Skin epidermis (tissue), 12 donors: ENCODE measurements around the gene SYT5.
A peak's percentile ranks its signal among the peaks of the same experiment; 100 is the strongest.
"Not testable (repeated sequence)": the region's sequence is repeated elsewhere in the genome, so short reads cannot be mapped to it uniquely, and the experiment has no call there.

Experiments
- H3K27ac ChIP-seq, 21 experiments: fragments of 200-600 bp; sonication (generic) in 11 of 21; one replicate each; pipeline ENCODE4 v1.5.0; 2020; ENCODE audit warnings: mild to moderate bottlenecking in 3 of 21, inconsistent platforms in 2 of 21, moderate library complexity in 2 of 21
- H3K4me3 ChIP-seq, 7 experiments: fragments of 200-600 bp; sonication (generic) in 2 of 7; one replicate each; pipeline ENCODE4 v1.5.0; 2020; ENCODE audit warnings: inconsistent platforms in 2 of 7, mild to moderate bottlenecking in 2 of 7, moderate library complexity in 1 of 7

SYT5 gene

DNA sequence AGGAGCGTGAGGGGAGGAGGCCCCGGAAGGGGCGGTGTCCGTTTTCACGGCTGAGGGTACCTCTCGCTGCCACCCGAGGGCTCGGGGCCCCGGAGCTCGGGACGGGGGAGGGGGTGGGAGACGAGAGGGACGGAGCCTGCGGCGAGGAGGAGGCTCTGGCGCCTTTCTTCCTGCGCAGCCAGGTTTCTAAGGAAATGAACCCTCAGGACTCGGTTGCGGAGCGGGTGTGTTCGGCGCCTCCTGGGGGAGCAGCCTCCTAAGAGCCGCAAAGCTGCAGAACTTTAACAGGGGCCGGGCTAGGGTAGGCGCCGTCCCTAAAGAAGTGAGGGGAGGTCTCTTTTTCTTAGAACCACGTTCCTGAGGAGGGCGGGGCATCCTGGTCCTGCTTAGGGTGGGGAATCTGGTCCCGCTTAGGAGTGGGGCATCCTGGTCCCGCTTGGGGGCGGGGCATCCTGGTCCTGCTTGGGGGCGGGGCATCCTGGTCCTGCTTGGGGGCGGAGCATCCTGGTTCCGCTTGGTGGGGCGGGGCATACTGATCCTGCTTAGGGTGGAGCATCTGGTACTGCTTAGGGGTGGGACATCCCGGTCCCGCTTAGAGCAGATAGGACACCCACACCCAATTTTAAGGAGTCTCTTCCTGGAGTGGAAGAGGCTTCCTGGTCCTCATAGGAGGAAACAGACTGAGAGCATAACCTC is 6.2 kb downstream of the SYT5 start:
- H3K4me3 ChIP-seq = peak overlapping the region in 6 of 7 experiments; percentile 3 to 31 (median 24)
- no peak overlapping the region for H3K27ac ChIP-seq

DNA sequence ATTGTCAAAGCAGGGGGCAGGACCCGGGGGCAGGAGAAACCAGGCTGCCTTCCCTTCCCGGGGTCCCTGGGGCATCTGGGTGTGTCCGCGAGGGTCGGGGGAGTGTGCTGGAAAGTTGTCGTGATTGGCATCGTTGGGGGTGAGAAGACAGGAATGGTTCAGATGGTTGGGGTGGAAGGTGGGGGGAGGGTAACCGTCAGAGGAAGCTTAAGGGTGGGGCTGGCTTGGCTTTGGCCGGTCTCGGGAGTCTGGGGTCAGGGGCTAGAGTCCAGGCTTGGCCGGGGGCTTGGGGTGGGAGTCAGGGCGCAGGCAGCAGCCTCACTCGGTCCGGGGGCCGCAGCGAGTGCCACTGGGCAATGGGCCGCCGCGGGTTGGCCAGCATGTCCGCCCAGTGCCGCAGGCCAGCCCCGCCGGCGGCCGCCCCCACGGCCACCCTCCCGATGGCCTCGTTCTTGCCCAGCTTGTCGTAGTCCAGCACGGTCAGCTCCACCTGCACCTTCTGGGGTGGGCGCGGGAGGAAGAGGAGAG is 6.8 kb downstream of the SYT5 start:
- H3K27ac ChIP-seq = no peak overlapping the region

DNA sequence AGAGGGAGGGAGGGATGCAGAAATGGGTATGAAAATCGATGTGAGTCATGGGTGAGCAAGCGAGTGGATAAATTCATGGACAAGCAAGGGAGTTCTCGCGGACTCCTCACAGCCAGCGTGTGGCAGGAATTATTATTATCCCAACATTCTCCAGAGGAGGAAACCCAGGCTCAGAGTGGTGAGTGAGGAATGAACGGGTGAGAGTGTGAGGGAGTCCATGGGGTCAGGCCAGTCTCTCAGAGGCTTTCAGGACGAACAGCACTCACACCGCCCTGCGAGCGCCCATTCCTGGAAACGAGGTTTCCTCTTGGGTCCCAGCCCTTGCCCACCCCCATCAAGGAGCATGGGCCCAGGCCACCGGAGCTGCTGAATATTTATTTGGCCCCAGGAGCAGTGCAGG is 7.3 kb downstream of the SYT5 start:
- Histone ChIP-seq H3K4me3 (no peak overlapping the region), H3K27ac (no peak overlapping the region)

More for the DNA sequence above, 6.8 kb downstream of the SYT5 start:
- peak overlapping the region in 6 of 7 experiments; percentile 3 to 31 (median 24) for H3K4me3 ChIP-seq

DNA sequence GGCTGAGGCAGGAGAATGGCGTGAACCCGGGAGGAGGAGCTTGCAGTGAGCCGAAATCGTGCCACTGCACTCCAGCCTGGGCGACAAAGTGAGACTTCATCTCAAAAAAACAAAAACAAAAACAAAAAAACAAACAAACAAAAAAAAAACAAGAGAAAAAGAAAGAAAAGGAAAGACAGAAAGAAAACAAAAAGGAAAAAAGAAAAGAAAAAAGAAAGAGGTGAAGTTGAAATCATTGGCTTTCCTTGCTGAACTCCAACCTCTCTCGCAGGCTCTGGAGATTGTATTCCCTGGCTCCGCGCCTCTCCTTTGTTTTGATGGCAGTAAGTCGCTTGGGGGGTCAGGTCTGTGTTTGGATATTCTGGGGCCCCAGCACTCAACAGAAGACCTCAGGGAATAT is 7.8 kb downstream of the SYT5 start:
- H3K4me3 ChIP-seq, H3K27ac ChIP-seq: not testable (repeated sequence)

DNA sequence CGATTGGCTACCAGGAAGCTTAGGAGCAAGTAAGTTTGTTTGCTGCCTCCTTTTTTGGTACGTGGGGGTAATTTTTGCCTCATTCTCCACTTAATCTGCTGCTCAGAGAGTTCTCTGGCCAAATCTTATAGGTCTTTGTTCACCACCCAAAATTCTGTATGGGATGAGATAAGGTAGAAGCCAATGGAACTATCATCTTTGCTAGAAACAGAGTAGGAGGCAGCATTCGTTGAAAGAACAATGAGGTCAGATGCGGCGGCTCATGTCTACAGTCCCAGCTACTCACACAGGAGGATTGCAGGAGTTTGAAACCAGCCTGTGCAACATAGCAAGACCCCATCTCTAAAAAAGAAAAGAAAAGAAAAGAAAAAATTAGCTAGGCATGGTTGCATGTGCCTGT is 8.6 kb downstream of the SYT5 start:
- H3K27ac ChIP-seq = no peak overlapping the region

DNA sequence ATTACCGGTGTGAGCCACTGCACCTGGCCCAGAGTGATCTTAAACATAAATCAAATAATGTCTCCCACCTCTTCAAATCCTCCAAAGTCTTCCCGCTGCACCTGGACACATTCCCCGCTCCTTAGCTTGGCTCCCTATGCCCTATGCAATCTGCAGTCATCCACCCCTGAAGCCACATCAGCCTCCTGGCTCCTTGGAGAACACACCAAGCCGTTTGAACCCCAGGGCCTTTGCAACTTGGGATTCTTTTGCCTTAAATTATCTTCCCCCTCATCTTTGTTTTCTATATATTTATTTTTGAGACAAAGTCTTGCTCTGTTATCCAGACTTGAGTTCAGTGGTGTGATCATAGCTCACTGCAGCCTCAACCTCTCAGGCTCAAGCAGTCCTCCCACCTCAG is 11.0 kb downstream of the SYT5 start:
- Histone ChIP-seq H3K27ac (no peak overlapping the region), H3K4me3 (no peak overlapping the region)

More for the DNA sequence above, 8.6 kb downstream of the SYT5 start:
- H3K4me3 ChIP-seq = no peak overlapping the region

DNA sequence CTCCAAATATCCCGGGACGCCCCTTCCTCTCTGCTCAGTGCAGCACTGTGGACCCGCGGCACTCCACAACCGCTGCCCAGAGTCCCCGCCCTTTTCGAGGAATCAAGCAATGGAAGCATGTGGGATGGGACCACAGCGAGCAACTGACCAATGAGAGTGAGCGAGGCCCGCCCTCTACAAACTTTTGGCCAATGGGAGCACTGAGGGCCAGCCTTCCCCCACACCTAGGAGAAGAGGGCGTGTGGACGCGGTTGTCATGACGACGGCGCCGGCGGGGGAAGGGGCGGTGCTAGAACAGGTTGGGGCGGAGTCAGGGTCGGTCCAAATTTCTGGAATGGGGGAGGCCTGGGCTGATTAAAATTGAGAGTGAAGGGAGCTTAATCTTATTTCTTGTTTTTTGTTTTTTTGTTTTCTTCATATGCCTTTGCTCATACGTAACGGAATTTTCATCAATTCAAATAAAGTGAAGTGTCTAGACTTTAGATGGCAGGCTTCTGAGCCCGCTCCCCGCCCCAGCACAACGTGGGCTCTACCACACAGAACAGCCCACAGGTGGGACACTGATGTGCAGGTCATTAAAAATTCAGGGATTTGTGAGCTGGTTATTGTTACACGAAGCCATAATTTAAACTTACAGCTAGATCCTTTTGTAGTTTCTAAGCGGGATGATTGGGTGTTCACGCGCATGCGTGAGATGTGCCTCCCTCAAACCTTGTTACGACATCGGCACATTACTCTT is 13.4 kb downstream of the SYT5 start, which contains the start of gene DNAAF3:
TSS of gene DNAAF3 (minus strand) at position 84 of the 739 bp plus-strand sequence. CDS start 200 bp downstream, outside the sequence.
- H3K27ac ChIP-seq = peak within 1 kb of the TSS in 2 of 21 experiments; percentile 38 to 49
- H3K4me3 ChIP-seq = peak within 1 kb of the TSS; percentile 18 to 45 (median 40)

DNA sequence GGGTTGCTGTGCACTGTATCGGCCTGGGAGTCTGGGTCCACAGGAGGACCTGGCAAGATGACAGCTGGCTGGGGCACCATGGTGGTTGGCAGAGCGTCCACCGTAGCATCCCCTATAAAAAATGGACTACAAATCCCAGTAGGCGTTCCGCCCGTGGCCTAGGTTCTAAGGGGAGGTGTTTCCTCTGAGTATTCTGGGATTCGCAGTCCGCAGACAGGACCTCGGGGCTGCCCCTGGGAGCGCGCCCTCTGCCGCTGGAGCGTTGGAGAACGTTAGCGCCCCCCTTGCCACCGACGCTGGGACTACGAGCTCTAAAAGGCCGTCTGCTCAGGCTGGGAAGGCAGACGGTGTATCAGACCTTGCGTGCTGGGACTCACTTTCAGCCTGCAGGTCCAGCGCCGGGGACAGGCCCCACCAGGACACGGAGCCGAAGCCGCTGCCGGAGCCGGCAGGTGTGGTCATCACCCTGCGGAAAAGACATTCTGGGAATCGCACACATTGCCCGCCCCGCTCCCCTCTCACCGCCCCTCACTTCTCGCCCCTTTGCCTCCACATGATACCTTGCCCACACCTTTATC is 14.0 kb downstream of the SYT5 start:
- no peak overlapping the region for H3K27ac ChIP-seq
- H3K4me3 ChIP-seq = peak overlapping the region; percentile 18 to 45 (median 40)

DNA sequence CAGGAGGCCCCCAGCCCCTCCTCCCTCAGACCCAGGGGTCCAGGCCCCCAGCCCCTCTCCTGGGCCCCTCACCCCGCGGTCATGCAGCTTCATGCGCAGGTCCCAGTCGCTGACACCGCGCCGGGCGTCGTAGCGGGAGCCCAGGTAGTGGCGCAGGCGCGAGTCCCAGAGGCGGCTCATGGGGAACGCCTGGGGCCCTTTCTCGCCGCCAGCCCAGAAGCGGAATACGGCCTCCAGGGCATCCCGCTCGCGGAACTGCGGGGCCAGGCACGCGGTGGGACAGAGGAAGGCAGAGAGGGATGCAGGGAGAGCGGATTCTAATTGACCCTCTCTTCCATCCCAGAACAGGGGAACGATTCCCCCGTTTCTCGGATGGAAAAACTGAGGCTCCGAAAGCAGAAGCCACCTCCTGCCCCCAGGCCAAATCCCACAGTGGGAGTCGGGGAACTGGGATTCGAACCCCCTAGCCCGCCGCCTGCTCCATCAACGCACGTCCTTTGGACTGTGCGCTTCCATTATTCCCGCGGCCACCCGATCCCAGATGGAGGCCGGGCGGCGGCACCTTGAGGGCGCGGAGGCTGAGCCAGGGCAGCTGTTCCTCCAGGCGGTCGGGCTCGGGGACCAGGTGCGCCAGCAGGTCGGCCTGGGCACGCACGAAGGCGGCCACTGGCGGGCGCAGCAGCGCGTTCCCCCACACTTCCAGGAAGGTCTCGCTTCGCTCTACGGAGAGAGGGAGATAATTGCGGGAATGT is 18.3 kb downstream of the SYT5 start:
- no peak overlapping the region for H3K27ac ChIP-seq
- H3K4me3 ChIP-seq = no peak overlapping the region

DNA sequence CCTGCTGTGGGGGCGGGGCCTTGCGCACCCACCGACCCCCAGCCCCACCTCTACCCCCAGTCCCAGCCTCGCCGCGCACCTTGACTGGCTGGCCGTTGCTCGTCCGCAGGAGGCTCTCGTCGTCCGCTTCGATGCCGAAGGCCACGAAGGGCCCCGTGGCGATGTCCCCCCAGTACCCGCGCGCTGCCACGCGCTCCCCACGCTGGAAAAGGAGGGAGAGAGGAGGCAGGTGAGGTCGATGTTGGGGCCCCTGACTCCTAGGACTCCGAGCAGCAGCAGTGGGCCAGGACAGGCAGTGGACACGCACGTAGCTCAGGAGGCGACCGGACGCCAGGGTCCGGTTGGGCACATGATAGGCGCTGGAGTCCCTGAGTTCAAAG is 19.1 kb downstream of the SYT5 start:
- Histone ChIP-seq H3K27ac (no peak overlapping the region), H3K4me3 (no peak overlapping the region)

DNA sequence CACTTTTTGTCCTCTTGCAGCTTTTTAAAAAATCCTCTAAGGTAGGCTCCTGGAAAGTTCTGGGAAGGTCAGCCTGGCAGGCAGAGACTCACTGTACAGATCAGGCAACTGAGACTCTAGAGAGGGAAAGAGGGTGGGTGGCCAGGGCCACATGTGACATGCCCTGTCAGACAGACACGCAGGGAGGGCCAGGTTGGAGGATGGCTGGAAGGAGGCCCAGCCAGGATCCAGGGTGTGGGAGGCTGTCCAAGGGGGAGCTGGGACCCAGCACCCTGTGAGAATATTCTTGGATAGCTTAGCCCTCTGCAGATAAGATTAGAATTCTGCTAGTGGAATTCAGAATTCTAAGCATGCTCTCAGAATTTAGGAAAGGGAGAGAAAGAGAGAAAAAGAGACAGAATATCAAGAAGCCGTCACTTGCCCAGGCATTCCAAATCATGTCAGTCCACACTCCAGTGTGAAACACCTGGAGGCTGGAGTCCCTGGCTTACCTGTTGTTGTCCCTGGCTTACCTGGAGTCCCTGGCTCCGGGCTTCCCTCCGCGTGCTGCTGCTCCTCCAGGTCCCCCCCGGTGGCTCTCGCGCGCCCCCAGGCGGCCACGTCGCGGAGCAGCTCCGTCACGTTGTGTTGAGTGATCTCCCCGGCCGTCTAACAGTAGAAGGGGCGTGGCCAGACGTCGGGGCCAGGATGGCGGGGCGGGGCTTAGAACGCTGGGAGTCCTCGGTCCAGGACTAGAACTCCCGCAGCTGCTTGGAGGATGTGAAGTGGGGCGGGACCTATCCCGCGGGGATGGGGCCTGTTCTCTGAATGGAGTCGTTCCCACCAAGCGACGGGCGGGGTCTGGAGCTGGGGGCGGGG is 19.7 kb downstream of the SYT5 start:
- Histone ChIP-seq H3K4me3 (peak overlapping the region in 1 of 7 experiments; percentile 0), H3K27ac (peak overlapping the region in 2 of 21 experiments; percentile 10 to 11)

DNA sequence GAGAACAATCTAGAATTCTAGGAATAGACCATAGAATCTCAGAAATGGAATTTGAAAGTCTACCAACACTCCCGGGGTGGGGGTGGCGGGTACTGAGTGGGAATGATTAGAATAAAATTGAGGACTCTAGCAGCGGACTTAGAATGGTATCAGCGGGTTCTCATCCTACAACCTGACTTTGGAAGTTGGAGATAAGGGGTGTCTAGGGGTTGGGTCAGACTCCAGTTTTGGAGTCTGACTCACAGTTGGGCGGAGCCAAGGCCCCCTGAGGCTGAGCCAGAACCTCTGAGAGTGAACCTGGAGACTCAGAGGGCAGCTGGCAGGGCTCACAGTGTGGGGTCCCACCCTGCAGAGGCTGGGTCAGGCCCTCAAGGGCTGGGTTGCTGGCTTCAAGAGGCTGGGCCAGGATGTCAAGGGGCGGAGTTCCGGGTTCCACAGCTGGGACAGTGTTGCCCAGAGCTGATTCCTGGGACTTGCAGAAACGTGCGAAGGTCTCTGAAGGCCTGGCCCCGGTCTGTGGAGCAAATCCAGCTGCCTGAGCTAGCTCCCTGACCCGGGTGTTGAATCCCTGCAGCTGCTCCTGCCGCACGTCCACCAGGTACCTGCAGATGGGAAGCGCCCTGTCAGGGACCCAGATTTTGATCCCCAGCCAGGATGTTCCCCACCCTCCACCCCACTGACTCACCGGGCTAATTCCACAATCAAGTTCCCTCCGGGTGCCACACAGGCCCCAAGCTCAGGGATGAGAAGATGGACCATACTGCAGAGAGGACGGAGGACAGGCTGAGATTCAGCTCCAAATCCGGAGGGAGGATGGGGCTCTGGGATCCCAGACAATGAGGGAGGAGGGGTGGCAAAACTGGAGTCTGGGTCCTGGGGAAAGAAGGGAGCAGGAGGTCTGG is 21.0 kb downstream of the SYT5 start:
- peak overlapping the region in 2 of 21 experiments; percentile 11 to 49 for H3K27ac ChIP-seq
- peak overlapping the region in 1 of 7 experiments; percentile 7 for H3K4me3 ChIP-seq

DNA sequence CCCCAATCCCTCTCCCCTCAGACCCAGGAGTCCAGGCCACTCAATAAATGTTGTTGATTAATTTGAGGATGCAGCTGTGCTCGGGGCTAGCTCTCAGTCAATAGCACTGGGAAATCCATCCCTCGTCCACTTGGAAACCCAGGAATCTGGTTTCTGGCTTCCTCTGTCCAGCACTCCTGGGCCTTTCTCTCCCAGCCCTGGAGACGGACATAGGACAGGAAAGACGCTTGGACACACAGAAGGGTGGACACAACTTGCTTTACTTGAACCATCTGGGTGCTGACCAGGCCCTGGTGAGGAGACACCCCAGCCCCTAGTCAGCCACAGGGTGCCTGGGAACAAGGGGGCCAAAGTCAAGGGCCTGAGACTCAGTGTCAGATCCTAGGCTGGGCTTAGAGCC is 21.7 kb downstream of the SYT5 start:
- no peak overlapping the region for H3K27ac ChIP-seq
- no peak overlapping the region for H3K4me3 ChIP-seq

DNA sequence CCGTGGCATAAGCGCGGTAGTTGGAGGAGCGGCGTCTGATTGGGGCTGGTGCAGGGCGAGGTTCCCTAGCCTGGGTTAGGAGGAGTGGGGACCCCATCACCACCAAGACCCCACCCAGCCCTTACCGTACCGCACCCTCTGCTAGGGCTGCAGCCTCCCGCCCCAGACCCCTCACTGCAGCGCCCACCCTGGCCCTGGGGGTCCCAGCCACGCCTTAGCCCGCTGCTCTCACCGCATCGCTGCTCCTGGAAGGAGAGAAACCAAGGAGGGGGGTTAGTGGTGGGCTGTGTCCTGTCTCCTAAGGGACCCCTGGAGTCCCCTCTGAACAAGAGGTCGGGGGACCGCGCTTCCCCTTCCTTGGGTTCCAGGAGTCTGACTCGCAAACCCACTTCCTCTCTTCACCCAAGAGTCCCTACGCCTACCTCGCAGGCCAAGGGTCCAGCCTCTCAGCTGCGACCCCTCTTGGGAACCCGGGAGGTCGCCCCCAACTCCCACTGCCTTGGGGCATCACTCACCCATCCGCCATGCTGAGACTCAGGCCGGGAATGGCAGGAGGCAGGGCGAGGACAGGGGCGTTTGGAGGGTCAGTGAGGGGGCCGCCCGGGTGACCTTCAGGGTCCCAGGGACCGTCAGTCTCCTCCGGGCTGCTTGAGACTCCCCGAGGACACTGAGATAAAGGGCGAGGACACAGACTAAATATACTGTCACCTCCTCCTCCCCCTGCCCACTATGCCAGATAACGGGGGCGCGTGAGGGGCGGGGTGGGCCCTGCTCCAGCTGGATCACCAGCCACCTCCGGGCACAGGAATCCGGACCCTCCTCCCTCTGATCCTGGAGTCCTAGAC is 22.8 kb downstream of the SYT5 start, which contains the start of gene TNNI3:
TSS of gene TNNI3 (minus strand) at position 669 of the 845 bp plus-strand sequence. CDS start at position 526, 143 bp downstream.
- no peak within 1 kb of the TSS for H3K4me3 ChIP-seq
- H3K27ac ChIP-seq = no peak within 1 kb of the TSS

DNA sequence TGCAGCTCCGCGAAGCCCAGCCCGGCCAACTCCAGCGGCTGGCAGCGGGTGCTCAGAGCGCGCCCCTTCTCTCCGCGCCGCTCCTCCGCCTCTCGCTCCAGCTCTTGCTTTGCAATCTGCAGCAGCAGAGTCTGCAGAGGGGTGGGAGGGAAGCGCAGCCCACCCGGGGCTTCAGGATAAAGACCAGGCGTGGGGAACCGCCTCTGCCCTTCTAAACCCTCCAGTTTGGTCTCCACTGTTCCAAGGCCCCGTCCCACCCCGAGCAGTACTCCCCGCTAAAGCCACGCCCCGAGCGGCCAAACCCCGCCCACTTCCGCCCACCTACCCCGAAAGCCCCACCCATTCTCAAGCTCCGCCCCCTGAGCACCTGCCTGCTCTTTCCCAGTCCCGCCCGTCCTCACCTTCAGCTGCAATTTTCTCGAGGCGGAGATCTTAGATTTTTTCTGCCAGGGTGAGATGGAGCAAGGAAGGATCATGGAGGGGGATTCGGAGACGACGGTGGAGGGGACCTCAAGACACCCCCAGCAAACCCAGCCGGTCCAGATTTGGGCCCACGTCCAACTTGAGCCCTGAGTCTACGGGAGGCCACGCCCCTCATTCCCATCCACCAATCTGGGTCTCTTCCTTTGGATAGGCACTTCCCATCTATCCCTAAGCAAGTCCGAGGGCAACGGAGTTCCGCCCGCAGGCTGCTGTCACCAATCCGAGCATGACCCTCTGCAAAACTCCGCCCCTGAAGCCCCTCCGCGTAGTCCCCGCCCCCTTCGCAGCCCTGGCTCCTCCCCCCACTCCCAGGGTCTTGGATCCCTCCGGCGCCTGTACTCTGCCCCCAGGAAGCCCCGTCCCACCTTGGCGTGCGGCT is 23.7 kb downstream of the SYT5 start:
- H3K27ac ChIP-seq = no peak overlapping the region
- peak overlapping the region in 2 of 7 experiments; percentile 13 to 23 for H3K4me3 ChIP-seq

DNA sequence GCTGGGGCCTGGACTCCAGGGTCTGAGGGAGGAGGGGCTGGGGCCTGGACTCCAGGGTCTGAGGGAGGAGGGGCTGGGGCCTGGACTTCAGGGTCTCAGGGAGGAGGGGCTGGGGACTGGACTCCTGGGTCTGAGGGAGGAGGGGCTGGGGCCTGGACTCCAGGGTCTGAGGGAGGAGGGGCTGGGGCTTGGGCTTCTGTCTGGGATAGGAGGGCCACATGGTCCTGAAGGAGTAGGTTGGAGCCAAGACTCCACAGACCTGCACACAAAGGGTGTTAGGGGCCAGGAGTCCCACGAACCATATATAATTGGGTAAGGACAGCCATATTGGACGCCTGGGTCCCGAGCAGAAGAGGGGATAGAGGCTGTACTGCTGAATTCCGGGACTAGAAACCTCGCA is 24.3 kb downstream of the SYT5 start:
- H3K27ac ChIP-seq = not testable (repeated sequence)
- peak overlapping the region in 2 of 7 experiments; percentile 13 to 23 for H3K4me3 ChIP-seq
